GM23338 (cell line): ENCODE data around the gene DCTN1. TPM values are rescaled to one million over a fixed set of nuclear protein-coding genes. Genes with fewer than 3 reads are reported as not detected.

Experiments used
- ATAC-seq: fragments of 200-7000 bp; cut with Tn5 transposase; 3 replicates; pipeline ENCODE4 v1.9.1; 2020
- DNase-seq: peaks from one replicate; pipeline ENCODE4 v3.0.0-alpha.2; 2015; ENCODE audit warnings: low spot score
- H2AFZ ChIP-seq: fragments of 200-600 bp; sonication (generic); 2 replicates; pipeline ENCODE4 v1.8.0; 2016; ENCODE audit warnings: antibody characterized with exemption, mild to moderate bottlenecking, moderate library complexity
- H3F3A ChIP-seq: fragments of 200-600 bp; sonication (generic); replicated peaks from 2 replicates; pipeline ENCODE4 v1.8.0; 2017; ENCODE audit warnings: antibody characterized with exemption, mixed run types, low read depth
- H3K27ac ChIP-seq: fragments of 200-600 bp; sonication (generic); 2 replicates; pipeline ENCODE4 v1.6.1; 2016; ENCODE audit warnings: low read depth
- H3K27me3 ChIP-seq: fragments of 200-600 bp; sonication (generic); 2 replicates; pipeline ENCODE4 v1.8.0; 2016; ENCODE audit warnings: mild to moderate bottlenecking, mixed run types, moderate library complexity; ENCODE audit not compliant: insufficient read depth
- H3K36me3 ChIP-seq: fragments of 200-600 bp; sonication (generic); 2 replicates; pipeline ENCODE4 v1.8.0; 2016; ENCODE audit warnings: mild to moderate bottlenecking; ENCODE audit not compliant: insufficient read depth
- H3K4me1 ChIP-seq: fragments of 200-600 bp; sonication (generic); 2 replicates; pipeline ENCODE4 v1.8.0; 2016; ENCODE audit warnings: mild to moderate bottlenecking, moderate library complexity; ENCODE audit not compliant: insufficient read depth
- H3K4me2 ChIP-seq: fragments of 200-600 bp; sonication (generic); 2 replicates; pipeline ENCODE4 v1.7.1; 2017; ENCODE audit warnings: mixed run types
- H3K4me3 ChIP-seq: fragments of 200-600 bp; sonication (generic); 2 replicates; pipeline ENCODE4 v1.6.1; 2016; ENCODE audit warnings: mixed run types
- H3K79me2 ChIP-seq: fragments of 200-600 bp; sonication (generic); replicated peaks from 2 replicates; pipeline ENCODE4 v1.8.0; 2017; ENCODE audit warnings: mild to moderate bottlenecking; ENCODE audit not compliant: insufficient read depth
- H3K9me2 ChIP-seq: fragments of 200-600 bp; sonication (generic); 2 replicates; pipeline ENCODE4 v1.8.0; 2017; ENCODE audit not compliant: insufficient read depth
- H4K20me1 ChIP-seq: fragments of 200-600 bp; sonication (generic); replicated peaks from 2 replicates; pipeline ENCODE4 v1.8.0; 2017; ENCODE audit warnings: mild to moderate bottlenecking; ENCODE audit not compliant: insufficient read depth
- H3K27ac Mint-ChIP-seq: 2 replicates; pipeline ENCODE4 v1.8.0; 2020; ENCODE audit warnings: inconsistent platforms, mild to moderate bottlenecking, moderate library complexity, mixed read lengths
- H3K27me3 Mint-ChIP-seq: 3 replicates; pipeline ENCODE4 v1.8.0; 2022; ENCODE audit warnings: low read depth, mild to moderate bottlenecking, moderate library complexity, mixed read lengths, inconsistent platforms; ENCODE audit not compliant: insufficient read depth, poor library complexity
- H3K36me3 Mint-ChIP-seq: 3 replicates; pipeline ENCODE4 v1.8.0; 2021; ENCODE audit warnings: low read depth, mild to moderate bottlenecking, inconsistent platforms, moderate library complexity, mixed read lengths
- H3K4me1 Mint-ChIP-seq: 3 replicates; pipeline ENCODE4 v1.8.0; 2020; ENCODE audit warnings: mild to moderate bottlenecking, inconsistent platforms, mixed read lengths
- H3K4me3 Mint-ChIP-seq: 3 replicates; pipeline ENCODE4 v1.8.0; 2021; ENCODE audit warnings: moderate library complexity, mild to moderate bottlenecking, inconsistent platforms, mixed read lengths
- H3K9me3 Mint-ChIP-seq: 3 replicates; pipeline ENCODE4 v1.8.0; 2020; ENCODE audit warnings: moderate library complexity, mild to moderate bottlenecking, inconsistent platforms, mixed read lengths
- CREB1 ChIP-seq: fragments of 250-450 bp; sonication (Bioruptor Pico); IDR thresholded peaks from 2 replicates; pipeline ENCODE4 v1.5.0; 2020; ENCODE audit warnings: low read depth, mild to moderate bottlenecking, moderate library complexity
- EZH2 ChIP-seq: fragments of 200-600 bp; sonication (generic); IDR thresholded peaks from one replicate; pipeline ENCODE4 v1.8.0; 2017; ENCODE audit warnings: antibody characterized with exemption, mild to moderate bottlenecking, low read depth; ENCODE audit not compliant: unreplicated experiment
- EZH2phosphoT487 ChIP-seq: fragments of 200-600 bp; sonication (generic); IDR thresholded peaks from one replicate; pipeline ENCODE4 v1.8.1; 2018; ENCODE audit warnings: antibody characterized with exemption; ENCODE audit not compliant: unreplicated experiment
- JUNB ChIP-seq: IDR thresholded peaks from one replicate; pipeline ENCODE4 v1.6.1; 2016; ENCODE audit warnings: antibody characterized with exemption; ENCODE audit not compliant: unreplicated experiment
- NANOG ChIP-seq: IDR thresholded peaks from 2 replicates; pipeline ENCODE4 v1.6.1; 2016; ENCODE audit warnings: antibody characterized with exemption, borderline replicate concordance
- POLR2AphosphoS5 ChIP-seq: IDR thresholded peaks from 2 replicates; pipeline ENCODE4 v1.6.1; 2016; ENCODE audit warnings: antibody characterized with exemption, low read depth
- STAT1 ChIP-seq: IDR thresholded peaks from one replicate; pipeline ENCODE4 v1.6.1; 2016; ENCODE audit warnings: antibody characterized with exemption; ENCODE audit not compliant: unreplicated experiment
- ZNF331 ChIP-seq: fragments of 250-450 bp; sonication (Bioruptor Pico); IDR thresholded peaks from 2 replicates; pipeline ENCODE4 v1.5.0; 2020; ENCODE audit warnings: low read depth, mild to moderate bottlenecking, moderate library complexity
- polyA plus RNA-seq: library from polyadenylated mRNA; unstranded; fragments of >200 nt; fragmentation: Nextera tagmentation; extraction: Ambion mirVana; gene quantifications from 2 replicates; pipeline ENCODE4 v1.2.1, GENCODE V29; 2016
- total RNA-seq: library from RNA; depleted of rRNA; stranded (reverse); fragments of >200 nt; shearing (Covaris generic); gene quantifications from 2 replicates; pipeline ENCODE4 v1.2.3, GENCODE V29; 2014
- TF ChIP-seq, protein P1 (sequence below): IDR thresholded peaks from one replicate; pipeline ENCODE4 v1.6.1; 2018; ENCODE audit warnings: antibody characterized with exemption; ENCODE audit not compliant: unreplicated experiment
- TF ChIP-seq, protein P2 (sequence below): fragments of 250-450 bp; sonication (Bioruptor Pico); IDR thresholded peaks from 2 replicates; pipeline ENCODE4 v1.5.0; 2020; ENCODE audit warnings: mild to moderate bottlenecking, moderate library complexity
- TF ChIP-seq, protein P3 (sequence below), 2 experiments: fragments of 200-600 bp in 1 of 2; sonication (generic) in 1 of 2; conservative IDR thresholded peaks; 2 replicates each; pipeline versions ENCODE4 v1.5.1 to v1.6.1; 2016 to 2017; ENCODE audit warnings: antibody characterized with exemption in 2 of 2, low read depth in 2 of 2, mild to moderate bottlenecking in 2 of 2, moderate library complexity in 1 of 2

DCTN1 gene
- total and polyA plus RNA-seq, 2 experiments from 2014 or later = 108 to 145 TPM

DNA sequence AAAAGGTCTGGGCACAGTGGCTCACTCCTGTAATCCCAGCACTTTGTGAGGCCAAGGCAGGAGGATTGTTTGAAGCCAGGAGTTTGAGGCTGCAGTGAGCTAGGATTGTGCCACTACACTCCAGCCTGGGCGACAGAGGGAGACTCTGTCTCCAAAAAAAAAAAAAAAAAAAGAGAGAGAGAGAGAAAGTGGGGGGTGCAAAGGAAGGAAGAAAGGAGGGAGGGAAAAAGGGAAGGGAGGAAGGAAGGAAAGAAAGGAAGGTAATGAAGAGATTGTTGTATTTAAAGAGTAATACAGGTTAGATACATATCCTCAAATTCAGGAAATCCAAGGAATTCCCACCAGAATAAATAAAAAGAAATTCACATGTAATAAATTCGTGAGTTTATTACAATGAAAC is 21.8 kb upstream of the DCTN1 start:
- Histone ChIP-seq H3K27ac (no peak overlapping the region), H3K27me3 (no peaks in the 10 kb centered on the region), H4K20me1 (no peaks in the 10 kb centered on the region), H3K9me2 (no peaks in the 10 kb centered on the region), H3K79me2 (no peaks in the 10 kb centered on the region), H3F3A (no peaks in the 10 kb centered on the region), H3K4me1 (no peaks in the 10 kb centered on the region), H3K36me3 (no peaks in the 10 kb centered on the region), H2AFZ (no peak overlapping the region), H3K4me3 (no peak overlapping the region), H3K4me2 (no peak overlapping the region)
- Mint-ChIP-seq H3K36me3 (no peaks in the 10 kb centered on the region), H3K4me3 (no peak overlapping the region), H3K4me1 (peaks cover 10% of the 10 kb centered on the region; the same call in 2 of the 3 replicates), H3K9me3 (no peaks in the 10 kb centered on the region), H3K27ac (no peak overlapping the region), H3K27me3 (peaks cover 1% of the 10 kb centered on the region)
- ATAC-seq (no peak), DNase-seq (no peak)
- TF ChIP-seq CREB1 (CRISPR knock-in tag) (no peak), JUNB (no peak), ZNF331 (CRISPR knock-in tag) (no peak), POLR2AphosphoS5 (no peak), STAT1 (no peak), NANOG (no peak), EZH2phosphoT487 (no peak), EZH2 (no peak)
- TF ChIP-seq, protein P1, sequence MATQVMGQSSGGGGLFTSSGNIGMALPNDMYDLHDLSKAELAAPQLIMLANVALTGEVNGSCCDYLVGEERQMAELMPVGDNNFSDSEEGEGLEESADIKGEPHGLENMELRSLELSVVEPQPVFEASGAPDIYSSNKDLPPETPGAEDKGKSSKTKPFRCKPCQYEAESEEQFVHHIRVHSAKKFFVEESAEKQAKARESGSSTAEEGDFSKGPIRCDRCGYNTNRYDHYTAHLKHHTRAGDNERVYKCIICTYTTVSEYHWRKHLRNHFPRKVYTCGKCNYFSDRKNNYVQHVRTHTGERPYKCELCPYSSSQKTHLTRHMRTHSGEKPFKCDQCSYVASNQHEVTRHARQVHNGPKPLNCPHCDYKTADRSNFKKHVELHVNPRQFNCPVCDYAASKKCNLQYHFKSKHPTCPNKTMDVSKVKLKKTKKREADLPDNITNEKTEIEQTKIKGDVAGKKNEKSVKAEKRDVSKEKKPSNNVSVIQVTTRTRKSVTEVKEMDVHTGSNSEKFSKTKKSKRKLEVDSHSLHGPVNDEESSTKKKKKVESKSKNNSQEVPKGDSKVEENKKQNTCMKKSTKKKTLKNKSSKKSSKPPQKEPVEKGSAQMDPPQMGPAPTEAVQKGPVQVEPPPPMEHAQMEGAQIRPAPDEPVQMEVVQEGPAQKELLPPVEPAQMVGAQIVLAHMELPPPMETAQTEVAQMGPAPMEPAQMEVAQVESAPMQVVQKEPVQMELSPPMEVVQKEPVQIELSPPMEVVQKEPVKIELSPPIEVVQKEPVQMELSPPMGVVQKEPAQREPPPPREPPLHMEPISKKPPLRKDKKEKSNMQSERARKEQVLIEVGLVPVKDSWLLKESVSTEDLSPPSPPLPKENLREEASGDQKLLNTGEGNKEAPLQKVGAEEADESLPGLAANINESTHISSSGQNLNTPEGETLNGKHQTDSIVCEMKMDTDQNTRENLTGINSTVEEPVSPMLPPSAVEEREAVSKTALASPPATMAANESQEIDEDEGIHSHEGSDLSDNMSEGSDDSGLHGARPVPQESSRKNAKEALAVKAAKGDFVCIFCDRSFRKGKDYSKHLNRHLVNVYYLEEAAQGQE = no peak
- TF ChIP-seq, protein P2, sequence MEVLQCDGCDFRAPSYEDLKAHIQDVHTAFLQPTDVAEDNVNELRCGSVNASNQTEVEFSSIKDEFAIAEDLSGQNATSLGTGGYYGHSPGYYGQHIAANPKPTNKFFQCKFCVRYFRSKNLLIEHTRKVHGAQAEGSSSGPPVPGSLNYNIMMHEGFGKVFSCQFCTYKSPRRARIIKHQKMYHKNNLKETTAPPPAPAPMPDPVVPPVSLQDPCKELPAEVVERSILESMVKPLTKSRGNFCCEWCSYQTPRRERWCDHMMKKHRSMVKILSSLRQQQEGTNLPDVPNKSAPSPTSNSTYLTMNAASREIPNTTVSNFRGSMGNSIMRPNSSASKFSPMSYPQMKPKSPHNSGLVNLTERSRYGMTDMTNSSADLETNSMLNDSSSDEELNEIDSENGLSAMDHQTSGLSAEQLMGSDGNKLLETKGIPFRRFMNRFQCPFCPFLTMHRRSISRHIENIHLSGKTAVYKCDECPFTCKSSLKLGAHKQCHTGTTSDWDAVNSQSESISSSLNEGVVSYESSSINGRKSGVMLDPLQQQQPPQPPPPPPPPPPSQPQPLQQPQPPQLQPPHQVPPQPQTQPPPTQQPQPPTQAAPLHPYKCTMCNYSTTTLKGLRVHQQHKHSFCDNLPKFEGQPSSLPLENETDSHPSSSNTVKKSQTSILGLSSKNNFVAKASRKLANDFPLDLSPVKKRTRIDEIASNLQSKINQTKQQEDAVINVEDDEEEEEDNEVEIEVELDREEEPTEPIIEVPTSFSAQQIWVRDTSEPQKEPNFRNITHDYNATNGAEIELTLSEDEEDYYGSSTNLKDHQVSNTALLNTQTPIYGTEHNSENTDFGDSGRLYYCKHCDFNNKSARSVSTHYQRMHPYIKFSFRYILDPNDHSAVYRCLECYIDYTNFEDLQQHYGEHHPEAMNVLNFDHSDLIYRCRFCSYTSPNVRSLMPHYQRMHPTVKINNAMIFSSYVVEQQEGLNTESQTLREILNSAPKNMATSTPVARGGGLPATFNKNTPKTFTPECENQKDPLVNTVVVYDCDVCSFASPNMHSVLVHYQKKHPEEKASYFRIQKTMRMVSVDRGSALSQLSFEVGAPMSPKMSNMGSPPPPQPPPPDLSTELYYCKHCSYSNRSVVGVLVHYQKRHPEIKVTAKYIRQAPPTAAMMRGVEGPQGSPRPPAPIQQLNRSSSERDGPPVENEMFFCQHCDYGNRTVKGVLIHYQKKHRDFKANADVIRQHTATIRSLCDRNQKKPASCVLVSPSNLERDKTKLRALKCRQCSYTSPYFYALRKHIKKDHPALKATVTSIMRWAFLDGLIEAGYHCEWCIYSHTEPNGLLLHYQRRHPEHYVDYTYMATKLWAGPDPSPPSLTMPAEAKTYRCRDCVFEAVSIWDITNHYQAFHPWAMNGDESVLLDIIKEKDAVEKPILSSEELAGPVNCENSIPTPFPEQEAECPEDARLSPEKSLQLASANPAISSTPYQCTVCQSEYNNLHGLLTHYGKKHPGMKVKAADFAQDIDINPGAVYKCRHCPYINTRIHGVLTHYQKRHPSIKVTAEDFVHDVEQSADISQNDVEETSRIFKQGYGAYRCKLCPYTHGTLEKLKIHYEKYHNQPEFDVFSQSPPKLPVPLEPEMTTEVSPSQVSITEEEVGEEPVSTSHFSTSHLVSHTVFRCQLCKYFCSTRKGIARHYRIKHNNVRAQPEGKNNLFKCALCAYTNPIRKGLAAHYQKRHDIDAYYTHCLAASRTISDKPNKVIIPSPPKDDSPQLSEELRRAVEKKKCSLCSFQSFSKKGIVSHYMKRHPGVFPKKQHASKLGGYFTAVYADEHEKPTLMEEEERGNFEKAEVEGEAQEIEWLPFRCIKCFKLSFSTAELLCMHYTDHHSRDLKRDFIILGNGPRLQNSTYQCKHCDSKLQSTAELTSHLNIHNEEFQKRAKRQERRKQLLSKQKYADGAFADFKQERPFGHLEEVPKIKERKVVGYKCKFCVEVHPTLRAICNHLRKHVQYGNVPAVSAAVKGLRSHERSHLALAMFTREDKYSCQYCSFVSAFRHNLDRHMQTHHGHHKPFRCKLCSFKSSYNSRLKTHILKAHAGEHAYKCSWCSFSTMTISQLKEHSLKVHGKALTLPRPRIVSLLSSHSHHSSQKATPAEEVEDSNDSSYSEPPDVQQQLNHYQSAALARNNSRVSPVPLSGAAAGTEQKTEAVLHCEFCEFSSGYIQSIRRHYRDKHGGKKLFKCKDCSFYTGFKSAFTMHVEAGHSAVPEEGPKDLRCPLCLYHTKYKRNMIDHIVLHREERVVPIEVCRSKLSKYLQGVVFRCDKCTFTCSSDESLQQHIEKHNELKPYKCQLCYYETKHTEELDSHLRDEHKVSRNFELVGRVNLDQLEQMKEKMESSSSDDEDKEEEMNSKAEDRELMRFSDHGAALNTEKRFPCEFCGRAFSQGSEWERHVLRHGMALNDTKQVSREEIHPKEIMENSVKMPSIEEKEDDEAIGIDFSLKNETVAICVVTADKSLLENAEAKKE = no peak
- TF ChIP-seq, protein P3, sequence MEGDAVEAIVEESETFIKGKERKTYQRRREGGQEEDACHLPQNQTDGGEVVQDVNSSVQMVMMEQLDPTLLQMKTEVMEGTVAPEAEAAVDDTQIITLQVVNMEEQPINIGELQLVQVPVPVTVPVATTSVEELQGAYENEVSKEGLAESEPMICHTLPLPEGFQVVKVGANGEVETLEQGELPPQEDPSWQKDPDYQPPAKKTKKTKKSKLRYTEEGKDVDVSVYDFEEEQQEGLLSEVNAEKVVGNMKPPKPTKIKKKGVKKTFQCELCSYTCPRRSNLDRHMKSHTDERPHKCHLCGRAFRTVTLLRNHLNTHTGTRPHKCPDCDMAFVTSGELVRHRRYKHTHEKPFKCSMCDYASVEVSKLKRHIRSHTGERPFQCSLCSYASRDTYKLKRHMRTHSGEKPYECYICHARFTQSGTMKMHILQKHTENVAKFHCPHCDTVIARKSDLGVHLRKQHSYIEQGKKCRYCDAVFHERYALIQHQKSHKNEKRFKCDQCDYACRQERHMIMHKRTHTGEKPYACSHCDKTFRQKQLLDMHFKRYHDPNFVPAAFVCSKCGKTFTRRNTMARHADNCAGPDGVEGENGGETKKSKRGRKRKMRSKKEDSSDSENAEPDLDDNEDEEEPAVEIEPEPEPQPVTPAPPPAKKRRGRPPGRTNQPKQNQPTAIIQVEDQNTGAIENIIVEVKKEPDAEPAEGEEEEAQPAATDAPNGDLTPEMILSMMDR (conservative IDR thresholded peaks at IDR 0.05; ENCODE audit: low read depth in 2 of 2) = no peak
